ENCODE measurements around the gene ASIC2. TPM values are rescaled to one million over a fixed set of nuclear protein-coding genes. Genes with fewer than 3 reads are reported as not detected.

Gene ASIC2
- total RNA-seq, 1 experiment from 2014 or later: not detected

DNA sequence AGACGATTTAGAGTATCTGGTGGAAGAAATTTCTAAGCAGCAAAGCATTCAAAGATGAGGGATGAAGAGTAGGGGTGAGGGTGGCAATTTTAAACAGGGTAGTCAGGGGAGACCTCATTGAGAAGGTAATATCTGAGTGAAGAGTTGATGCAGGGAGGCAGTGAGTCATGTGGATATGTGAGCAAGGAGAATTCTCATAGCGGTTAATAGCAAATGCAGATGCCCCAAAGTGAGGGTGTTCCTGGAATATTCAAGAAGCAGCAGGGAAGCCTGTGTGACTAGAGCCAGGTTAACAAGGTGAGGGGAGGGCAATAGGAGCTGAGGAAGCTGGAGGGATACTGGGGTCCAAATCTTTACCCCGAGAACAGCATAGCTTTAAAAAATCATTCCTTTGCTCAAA is 187.2 kb downstream of the ASIC2 start (continued):
- TF ChIP-seq, protein P1, sequence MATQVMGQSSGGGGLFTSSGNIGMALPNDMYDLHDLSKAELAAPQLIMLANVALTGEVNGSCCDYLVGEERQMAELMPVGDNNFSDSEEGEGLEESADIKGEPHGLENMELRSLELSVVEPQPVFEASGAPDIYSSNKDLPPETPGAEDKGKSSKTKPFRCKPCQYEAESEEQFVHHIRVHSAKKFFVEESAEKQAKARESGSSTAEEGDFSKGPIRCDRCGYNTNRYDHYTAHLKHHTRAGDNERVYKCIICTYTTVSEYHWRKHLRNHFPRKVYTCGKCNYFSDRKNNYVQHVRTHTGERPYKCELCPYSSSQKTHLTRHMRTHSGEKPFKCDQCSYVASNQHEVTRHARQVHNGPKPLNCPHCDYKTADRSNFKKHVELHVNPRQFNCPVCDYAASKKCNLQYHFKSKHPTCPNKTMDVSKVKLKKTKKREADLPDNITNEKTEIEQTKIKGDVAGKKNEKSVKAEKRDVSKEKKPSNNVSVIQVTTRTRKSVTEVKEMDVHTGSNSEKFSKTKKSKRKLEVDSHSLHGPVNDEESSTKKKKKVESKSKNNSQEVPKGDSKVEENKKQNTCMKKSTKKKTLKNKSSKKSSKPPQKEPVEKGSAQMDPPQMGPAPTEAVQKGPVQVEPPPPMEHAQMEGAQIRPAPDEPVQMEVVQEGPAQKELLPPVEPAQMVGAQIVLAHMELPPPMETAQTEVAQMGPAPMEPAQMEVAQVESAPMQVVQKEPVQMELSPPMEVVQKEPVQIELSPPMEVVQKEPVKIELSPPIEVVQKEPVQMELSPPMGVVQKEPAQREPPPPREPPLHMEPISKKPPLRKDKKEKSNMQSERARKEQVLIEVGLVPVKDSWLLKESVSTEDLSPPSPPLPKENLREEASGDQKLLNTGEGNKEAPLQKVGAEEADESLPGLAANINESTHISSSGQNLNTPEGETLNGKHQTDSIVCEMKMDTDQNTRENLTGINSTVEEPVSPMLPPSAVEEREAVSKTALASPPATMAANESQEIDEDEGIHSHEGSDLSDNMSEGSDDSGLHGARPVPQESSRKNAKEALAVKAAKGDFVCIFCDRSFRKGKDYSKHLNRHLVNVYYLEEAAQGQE (IDR thresholded peaks at IDR 0.05; ENCODE audit: low read depth): no peak
- TF ChIP-seq EGR1 (IDR thresholded peaks at IDR 0.05; ENCODE audit: low read depth) (no peak), ZFX (IDR thresholded peaks at IDR 0.05) (no peak), SIN3A (IDR thresholded peaks at IDR 0.05; ENCODE audit: low read depth) (no peak), EZH2phosphoT487 (IDR thresholded peaks at IDR 0.05; ENCODE audit: borderline replicate concordance) (no peak)

DNA sequence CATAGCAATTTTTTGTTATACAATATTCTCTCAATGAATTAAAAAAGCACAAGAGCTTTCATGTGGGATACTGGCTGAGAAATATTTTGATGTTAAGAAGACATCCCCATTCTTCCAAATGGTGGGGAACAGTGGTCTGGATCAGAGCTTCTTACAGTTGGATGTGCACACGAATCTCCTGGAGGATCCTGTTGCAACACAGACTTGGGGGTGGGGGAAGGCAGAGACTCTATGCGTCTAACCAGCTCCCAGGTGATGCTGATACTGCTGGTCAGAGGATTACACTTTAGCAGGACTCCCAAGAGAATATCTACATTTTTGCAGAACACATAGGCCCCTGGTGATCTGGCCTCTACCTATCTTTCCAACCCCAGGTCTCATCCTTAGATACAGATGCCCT is 193.2 kb downstream of the ASIC2 start:
- CTCF ChIA-PET: no interaction called here
- intact Hi-C loops (cut with micrococcal nuclease): no loop called here
- BruUV-seq (replicated peaks): no TSS peak
- TF ChIP-seq YY1 (IDR thresholded peaks at IDR 0.05; ENCODE audit: extremely low read depth, insufficient replicate concordance, low read depth, low read length) (no peak), EGR1 (IDR thresholded peaks at IDR 0.05; ENCODE audit: low read depth) (no peak), EZH2 (IDR thresholded peaks at IDR 0.05) (no peak), ZBTB33 (IDR thresholded peaks at IDR 0.05; ENCODE audit: extremely low read depth, insufficient replicate concordance, low read length) (no peak), JUND (IDR thresholded peaks at IDR 0.05) (no peak), TCF7L2 (IDR thresholded peaks at IDR 0.05; ENCODE audit: borderline replicate concordance, extremely low read depth, insufficient read depth, insufficient read length) (no peak), RAD21 (IDR thresholded peaks at IDR 0.05; ENCODE audit: low read depth) (no peak), CEBPB (IDR thresholded peaks at IDR 0.05; ENCODE audit: low read depth) (no peak), POLR2AphosphoS5 (IDR thresholded peaks at IDR 0.05; ENCODE audit: low read depth, low read length) (no peak), ELF1 (IDR thresholded peaks at IDR 0.05; ENCODE audit: borderline replicate concordance, low read depth) (no peak), ZNF274 (IDR thresholded peaks at IDR 0.05; ENCODE audit: low read depth, low read length) (no peak), FOSL1 (IDR thresholded peaks at IDR 0.05; ENCODE audit: low read depth) (no peak), ZFX (IDR thresholded peaks at IDR 0.05) (no peak), SIN3A (IDR thresholded peaks at IDR 0.05; ENCODE audit: low read depth) (no peak)
- TF ChIP-seq, protein P2, sequence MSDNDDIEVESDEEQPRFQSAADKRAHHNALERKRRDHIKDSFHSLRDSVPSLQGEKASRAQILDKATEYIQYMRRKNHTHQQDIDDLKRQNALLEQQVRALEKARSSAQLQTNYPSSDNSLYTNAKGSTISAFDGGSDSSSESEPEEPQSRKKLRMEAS (IDR thresholded peaks at IDR 0.05): no peak
- TF ChIP-seq, protein P1 (IDR thresholded peaks at IDR 0.05; ENCODE audit: low read depth): no peak

More for the DNA sequence above, 193.2 kb downstream of the ASIC2 start:
- H3K9ac ChIP-seq (ENCODE audit: low read length): no peak overlapping the region
- no peak overlapping the region for H3K27ac ChIP-seq (ENCODE audit: low read depth, low read length)
- ChIA-PET POLR2A (no interaction called here), RAD21 (ENCODE audit: low non-redundant PET in 1 of 2, low total read pairs in 2 of 2, uncharacterized antibody in 2 of 2, unreplicated experiment in 2 of 2) (no interaction called here)
- no peak overlapping the region for H2AFZ ChIP-seq (ENCODE audit: low read depth, low read length, poor library complexity, severe bottlenecking)
- no peaks in the 10 kb centered on the region for H3K36me3 ChIP-seq (ENCODE audit: control insufficient read depth in 1 of 2, insufficient read depth in 2 of 2, low read length in 2 of 2)
- no peaks in the 10 kb centered on the region for H4K20me1 ChIP-seq (ENCODE audit: insufficient read depth)
- no peak for DNase-seq (ENCODE audit: low read depth, low spot score)
- ATAC-seq: no peak
- no peak overlapping the region for H3K4me2 ChIP-seq (ENCODE audit: low read length)
- H3K9me2 ChIP-seq (ENCODE audit: insufficient read depth): no peaks in the 10 kb centered on the region
- H3K4me3 ChIP-seq (replicated peaks in 1 of 2; ENCODE audit: low read depth in 1 of 2, low read length in 2 of 2): no peak overlapping the region
- no peaks in the 10 kb centered on the region for H3K4me1 ChIP-seq (ENCODE audit: control insufficient read depth in 1 of 2, insufficient read depth in 2 of 2, low read length in 2 of 2)
- H3K27me3 ChIP-seq (ENCODE audit: insufficient read depth, low read length): peaks cover 28% of the 10 kb centered on the region; the same call in 1 of the 2 replicates
- no peaks in the 10 kb centered on the region for H3K9me3 ChIP-seq (ENCODE audit: control insufficient read depth in 1 of 2, insufficient read depth in 1 of 2, low read depth in 1 of 2, low read length in 2 of 2)
- H3K79me2 ChIP-seq (ENCODE audit: insufficient read depth, low read length): no peaks in the 10 kb centered on the region
